ENCODE measurements around the gene MAP4K2. TPM values are rescaled to one million over a fixed set of nuclear protein-coding genes. Genes with fewer than 3 reads are reported as not detected.

Gene MAP4K2
- total RNA-seq, 1 donor from 2014 or later, result 25.8 TPM

DNA sequence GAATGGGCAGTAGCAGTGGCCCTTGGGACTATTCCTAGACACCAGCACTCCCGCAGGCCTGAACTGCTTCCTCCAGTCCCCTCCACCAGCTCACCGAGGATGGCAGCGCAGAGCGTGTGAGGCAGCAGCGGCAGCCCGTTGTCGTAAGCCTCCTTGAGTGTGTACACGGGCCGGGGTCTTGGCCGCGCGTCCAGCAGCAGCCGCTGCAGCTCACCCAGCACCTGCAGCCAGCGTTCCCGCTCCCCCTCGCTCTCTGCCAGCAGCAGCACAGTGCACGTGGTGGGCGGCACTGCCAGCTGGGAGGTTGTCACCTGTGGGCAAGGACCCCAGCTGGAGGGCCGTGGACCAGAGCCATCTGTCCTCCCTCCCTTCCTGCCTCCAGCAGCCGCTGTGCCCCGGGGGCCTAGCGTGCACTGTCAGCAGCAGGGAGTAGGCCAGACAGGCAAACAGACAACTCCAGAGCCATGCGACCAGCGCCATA lies 28.4 kb upstream of the MAP4K2 start:
- H3K27ac Mint-ChIP-seq, result no peak overlapping the region
- no peaks in the 10 kb centered on the region for H3K27me3 Mint-ChIP-seq (ENCODE audit: low read depth)
- no peaks in the 10 kb centered on the region for H3K9me3 Mint-ChIP-seq
- no peak overlapping the region for H3K4me3 Mint-ChIP-seq
- peaks cover 8% of the 10 kb centered on the region for H3K36me3 Mint-ChIP-seq
- no peak for TF ChIP-seq CTCF (IDR thresholded peaks at IDR 0.05; ENCODE audit: unreplicated experiment)
- H3K4me1 Mint-ChIP-seq, result no peaks in the 10 kb centered on the region
- DNase-seq (ENCODE audit: low spot score in 2 of 2, unreplicated experiment in 2 of 2), result no peak

DNA sequence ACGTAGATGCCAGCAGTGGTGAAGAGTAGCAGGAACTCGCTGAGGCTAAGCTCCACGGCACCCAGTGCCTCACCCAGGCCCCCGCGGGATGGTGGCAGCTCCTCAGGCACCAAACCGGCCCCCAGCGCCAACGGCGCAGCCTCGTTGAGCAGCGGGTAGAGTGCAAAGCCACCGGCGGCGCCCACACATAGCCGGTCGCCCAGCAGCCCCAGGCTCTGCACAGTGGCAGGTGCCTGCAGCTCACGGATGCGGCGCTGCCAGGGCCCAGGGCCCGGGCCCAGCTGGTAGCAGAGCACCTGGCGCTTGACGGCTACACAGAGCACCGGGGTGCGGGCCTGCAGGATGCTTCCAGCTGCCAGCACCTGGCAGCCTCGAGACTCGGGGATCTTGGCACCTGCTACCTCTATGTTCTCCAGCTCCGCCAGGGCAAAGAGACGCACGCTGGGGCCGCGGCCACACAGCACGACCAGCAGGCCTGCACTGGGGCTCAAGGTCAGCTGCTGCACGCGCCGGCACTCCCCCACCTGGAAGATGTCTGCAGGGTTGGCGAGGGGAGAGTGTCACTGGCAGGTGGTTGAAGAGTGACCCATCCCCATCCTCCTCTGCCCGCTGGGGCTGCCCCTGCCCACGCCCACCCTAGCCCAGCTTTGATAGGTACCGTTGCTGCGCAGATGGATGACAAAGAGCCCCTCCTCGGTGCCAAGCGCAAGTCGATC lies 26.7 kb upstream of the MAP4K2 start:
- H3K4me1 Mint-ChIP-seq, result no peaks in the 10 kb centered on the region
- no peak overlapping the region for H3K4me3 Mint-ChIP-seq

GRCh38 chr11:64827451-64827839 lies 24.4 kb upstream of the MAP4K2 start:
- H3K27me3 Mint-ChIP-seq (ENCODE audit: low read depth), result no peaks in the 10 kb centered on the region
- no peak overlapping the region for H3K27ac Mint-ChIP-seq
- no peaks in the 10 kb centered on the region for H3K9me3 Mint-ChIP-seq
- peaks cover 22% of the 10 kb centered on the region for H3K36me3 Mint-ChIP-seq
- no peak for DNase-seq (ENCODE audit: low spot score in 2 of 2, unreplicated experiment in 2 of 2)
- no peaks in the 10 kb centered on the region for H3K4me1 Mint-ChIP-seq
- no peak overlapping the region for H3K4me3 Mint-ChIP-seq
- TF ChIP-seq CTCF (IDR thresholded peaks at IDR 0.05; ENCODE audit: unreplicated experiment), result no peak

More for the DNA sequence above, 26.7 kb upstream of the MAP4K2 start:
- peaks cover 15% of the 10 kb centered on the region for H3K36me3 Mint-ChIP-seq
- no peak overlapping the region for H3K27ac Mint-ChIP-seq
- H3K9me3 Mint-ChIP-seq, result no peaks in the 10 kb centered on the region
- DNase-seq (ENCODE audit: low spot score in 2 of 2, unreplicated experiment in 2 of 2), result no peak
- no peaks in the 10 kb centered on the region for H3K27me3 Mint-ChIP-seq (ENCODE audit: low read depth)
- no peak for TF ChIP-seq CTCF (IDR thresholded peaks at IDR 0.05; ENCODE audit: unreplicated experiment)

GRCh38 chr11:64826578-64827450 lies 23.8 kb upstream of the MAP4K2 start:
- no peak overlapping the region for H3K4me3 Mint-ChIP-seq
- H3K36me3 Mint-ChIP-seq, result peaks cover 22% of the 10 kb centered on the region
- H3K9me3 Mint-ChIP-seq, result no peaks in the 10 kb centered on the region
- TF ChIP-seq CTCF (IDR thresholded peaks at IDR 0.05; ENCODE audit: unreplicated experiment), result no peak
- DNase-seq (ENCODE audit: low spot score in 2 of 2, unreplicated experiment in 2 of 2), result no peak
- no peaks in the 10 kb centered on the region for H3K27me3 Mint-ChIP-seq (ENCODE audit: low read depth)
- no peaks in the 10 kb centered on the region for H3K4me1 Mint-ChIP-seq
- no peak overlapping the region for H3K27ac Mint-ChIP-seq

DNA sequence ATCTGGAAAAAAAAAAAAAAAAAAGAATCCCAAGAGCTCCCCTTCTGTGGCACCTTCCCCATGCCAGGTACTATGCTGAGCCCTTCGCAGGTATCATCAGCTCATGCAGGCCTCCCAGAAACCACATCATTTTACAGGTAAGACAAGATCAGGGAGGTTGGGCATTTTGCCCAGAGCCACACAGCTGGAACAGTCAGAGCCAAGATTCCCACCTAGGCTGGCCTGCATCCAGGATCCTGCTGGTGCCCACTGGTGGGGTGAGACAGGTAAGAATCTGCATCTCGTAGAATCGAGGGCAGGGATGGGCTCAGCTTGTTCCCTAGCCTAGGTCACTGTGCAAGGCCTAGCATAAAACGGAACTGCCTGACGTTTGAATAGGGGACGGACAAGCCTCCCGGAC lies 23.0 kb upstream of the MAP4K2 start:
- no peaks in the 10 kb centered on the region for H3K27me3 Mint-ChIP-seq (ENCODE audit: low read depth)
- H3K4me1 Mint-ChIP-seq, result no peaks in the 10 kb centered on the region
- no peak for TF ChIP-seq CTCF (IDR thresholded peaks at IDR 0.05; ENCODE audit: unreplicated experiment)
- DNase-seq (ENCODE audit: low spot score in 2 of 2, unreplicated experiment in 2 of 2), result no peak
- no peaks in the 10 kb centered on the region for H3K9me3 Mint-ChIP-seq
- H3K36me3 Mint-ChIP-seq, result peaks cover 22% of the 10 kb centered on the region
- H3K4me3 Mint-ChIP-seq, result no peak overlapping the region
- no peak overlapping the region for H3K27ac Mint-ChIP-seq

All from mesothelial cell of epicardium (in vitro differentiated cells).